ENCODE measurements around the gene FIBCD1.
"Not testable (repeated sequence)": the region's sequence is repeated elsewhere in the genome, so short reads cannot be mapped to it uniquely, and the experiment has no call there.

Gene FIBCD1

DNA sequence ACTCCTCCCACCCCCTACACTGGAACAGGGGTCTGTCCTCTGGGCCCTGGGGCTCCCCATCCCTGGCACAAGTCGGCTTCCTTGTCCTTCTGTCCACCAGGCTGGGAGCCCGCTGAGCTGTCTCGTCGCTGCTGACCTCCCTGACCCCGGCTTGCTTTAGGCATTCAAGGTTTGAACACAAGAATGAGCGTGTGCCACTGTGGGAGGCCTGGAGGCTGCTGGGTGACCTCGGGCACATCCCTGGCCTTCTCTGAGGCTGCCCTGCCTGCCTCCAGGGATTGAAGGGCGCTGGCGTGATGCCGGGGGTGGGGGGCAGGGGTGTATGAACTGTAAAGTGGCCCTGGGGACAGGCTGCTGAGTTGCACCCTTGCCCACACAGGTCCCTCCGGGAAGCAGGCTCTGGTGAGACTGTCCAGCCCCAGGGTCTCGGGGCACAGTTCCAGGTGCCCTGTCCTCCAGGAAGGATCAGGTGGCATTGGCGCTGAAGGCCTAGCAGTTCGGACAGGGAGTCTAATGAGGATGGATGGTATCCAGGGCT, 18.2 kb downstream of the FIBCD1 start:
- no peak for DNase-seq

DNA sequence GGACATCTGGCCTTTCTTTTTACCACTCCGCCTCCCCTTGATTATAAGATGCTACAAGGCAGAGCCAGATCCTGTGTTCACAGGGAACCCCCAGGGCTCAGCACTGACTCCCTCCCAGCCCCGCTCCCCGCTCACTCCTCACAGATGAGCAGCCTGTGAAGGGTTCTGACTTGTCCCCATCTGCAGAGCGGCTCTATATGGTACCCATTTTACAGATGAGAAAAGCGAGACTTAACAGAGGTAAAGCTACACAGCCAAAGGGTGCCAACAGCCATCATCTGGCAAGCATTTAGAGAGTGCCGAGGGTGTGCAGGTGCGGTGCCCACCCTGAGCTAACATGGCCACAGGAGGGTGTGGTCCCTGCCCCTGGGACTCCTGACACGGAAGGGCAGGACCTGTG, 18.8 kb downstream of the FIBCD1 start:
- DNase-seq, result no peak

DNA sequence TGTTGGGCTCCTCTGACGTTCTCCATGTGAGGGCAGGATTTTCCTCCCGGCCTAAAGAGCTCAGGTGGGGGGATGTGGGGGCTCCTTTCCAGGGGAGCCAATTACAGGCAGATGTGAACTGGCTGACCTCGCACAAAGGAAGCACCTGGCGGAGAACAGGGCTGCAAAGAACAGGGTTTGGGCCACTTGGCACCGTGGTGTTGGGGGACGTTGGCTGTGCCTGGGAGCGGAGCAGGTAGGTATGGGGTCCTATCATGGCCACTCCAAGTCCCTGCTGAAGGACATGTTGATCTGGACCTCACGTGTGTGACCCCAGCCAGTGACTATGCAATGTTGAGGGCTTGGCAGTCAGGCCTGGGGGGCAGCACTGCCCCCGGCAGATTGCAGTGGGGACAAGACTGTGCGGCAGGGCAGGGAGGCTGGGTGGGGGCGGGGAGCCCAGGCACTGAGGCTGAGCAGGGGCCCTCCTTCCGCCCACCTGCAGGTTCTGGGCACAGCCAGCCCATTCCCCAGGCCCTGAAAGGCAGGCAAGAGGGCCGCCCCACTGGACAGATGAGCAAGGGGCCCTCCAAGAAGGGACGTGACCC, 19.4 kb downstream of the FIBCD1 start:
- DNase-seq, result no peak

DNA sequence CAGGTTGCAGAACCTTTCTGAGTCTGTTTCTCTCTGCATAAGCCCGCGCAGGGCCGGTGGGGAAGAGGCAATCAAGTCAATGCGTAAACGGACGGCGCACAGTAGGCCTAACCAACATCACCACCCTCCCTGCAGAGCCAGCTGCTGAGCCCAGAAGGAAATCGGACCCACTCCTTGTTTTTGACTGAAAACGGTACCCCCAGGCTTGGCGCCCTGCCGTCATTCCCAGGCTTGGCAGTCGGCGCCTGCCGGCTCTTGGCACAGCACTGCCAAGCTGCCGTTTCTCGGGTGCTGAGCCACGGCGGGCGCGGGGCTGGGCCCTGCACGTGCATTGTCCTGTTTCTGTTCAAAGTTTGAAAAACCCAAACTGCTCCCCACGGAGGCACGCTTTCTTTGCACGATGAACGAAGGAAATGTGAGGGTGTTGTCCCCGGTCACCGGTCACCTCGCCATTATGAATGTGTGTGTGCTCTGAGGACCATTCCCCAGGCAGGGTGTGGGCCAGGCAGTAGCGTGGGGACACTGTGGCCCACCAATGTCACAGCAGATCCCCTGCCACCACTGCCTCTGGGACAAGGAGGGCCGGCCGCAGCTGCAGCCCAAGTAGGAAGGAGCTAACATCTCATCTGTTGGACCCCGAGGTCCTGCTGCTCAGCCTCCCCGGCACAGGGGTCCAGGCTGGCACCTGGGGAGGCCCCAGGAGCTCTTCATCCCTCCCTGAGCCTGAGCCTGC, 20.1 kb downstream of the FIBCD1 start:
- DNase-seq, result no peak

DNA sequence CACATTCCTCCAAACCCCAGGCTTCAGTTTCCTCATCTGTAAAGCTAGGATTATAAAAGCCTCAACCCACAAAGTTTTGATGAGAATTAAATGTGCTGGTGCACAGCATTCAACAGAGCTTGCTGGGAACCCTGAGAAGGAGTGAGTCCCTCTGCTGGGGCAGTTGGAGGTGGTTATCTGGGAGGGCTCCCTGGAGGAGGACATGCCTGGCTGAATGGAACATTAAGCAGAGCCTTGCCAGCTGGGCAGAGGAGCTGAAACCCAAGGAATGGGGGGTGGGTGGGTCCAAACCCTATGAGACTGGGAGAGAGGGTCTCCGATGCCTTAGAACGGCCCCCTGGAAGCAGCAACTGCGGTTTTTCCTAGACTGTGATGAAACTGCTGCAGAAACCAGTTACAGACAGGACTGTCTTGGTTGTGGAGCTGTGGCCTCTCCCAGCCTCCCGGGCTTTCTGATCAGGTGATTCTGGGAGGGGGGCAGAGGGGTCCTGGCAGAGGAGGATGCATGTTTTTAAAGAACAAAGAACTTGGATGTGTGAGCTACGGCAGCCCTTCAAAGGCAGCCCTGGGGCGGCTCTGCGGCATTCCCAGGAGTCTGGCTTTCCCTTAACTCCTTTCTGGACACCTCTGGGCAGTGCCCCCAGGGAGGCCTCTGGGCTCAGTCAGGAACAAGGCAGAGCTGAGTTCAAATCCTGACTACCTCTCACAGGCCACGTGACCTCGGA, 20.8 kb downstream of the FIBCD1 start:
- DNase-seq, result no peak

DNA sequence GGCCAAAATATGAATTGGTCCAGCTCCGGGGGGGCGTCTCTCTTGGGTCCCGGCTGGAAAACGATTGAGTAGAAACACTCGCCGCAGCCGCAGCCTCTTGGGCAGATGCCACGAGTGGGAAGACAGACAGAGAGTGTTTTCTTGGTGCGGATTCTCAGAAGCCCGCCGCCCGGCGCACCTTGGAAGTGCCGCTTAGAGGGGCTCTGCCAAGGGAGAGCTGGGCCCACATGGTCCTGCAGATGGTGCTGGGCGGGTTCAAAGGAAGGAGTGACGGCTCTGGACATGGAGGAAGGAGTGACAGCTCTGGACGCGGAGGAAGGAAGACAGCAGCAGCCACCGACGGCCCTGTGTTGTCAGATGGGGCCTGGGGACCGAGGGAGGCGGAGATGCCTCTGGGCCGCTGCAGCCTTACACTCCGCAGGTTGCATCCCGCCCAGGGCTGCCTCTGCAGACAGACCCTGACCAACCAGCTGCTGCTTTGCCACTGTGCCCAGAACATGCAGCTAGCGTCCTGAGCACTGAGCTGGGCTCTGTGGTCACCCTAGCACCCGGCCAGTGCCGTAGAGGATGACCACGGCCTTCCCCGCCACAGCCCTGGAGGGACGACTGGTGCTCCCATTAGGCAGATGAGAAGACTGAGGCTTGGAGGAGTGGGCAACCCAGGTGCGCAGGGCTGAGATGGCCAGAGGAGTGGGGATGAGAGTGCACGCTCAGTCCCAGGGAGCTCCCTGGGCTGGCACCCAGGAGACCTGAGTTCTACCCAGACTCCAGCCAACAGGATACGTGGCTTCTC, 21.7 kb downstream of the FIBCD1 start:
- no peak for DNase-seq

DNA sequence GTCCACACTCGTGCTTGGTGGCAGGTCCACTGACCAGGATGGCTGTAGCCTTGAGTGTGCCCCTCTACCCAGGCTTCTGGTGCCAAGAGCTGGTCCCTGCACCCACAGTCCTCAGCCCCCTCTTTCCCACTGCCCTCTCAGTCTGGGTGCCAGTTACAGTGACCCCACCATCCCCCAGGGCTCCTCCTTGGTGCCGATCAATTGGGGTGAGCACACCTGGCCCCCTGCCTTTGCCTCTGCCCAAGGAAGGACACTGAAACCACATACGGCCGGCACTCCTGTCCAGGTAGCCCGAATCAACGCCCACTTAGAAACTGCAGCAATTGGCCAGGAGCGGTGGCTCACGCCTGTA, 24.0 kb downstream of the FIBCD1 start:
- no peak for DNase-seq

DNA sequence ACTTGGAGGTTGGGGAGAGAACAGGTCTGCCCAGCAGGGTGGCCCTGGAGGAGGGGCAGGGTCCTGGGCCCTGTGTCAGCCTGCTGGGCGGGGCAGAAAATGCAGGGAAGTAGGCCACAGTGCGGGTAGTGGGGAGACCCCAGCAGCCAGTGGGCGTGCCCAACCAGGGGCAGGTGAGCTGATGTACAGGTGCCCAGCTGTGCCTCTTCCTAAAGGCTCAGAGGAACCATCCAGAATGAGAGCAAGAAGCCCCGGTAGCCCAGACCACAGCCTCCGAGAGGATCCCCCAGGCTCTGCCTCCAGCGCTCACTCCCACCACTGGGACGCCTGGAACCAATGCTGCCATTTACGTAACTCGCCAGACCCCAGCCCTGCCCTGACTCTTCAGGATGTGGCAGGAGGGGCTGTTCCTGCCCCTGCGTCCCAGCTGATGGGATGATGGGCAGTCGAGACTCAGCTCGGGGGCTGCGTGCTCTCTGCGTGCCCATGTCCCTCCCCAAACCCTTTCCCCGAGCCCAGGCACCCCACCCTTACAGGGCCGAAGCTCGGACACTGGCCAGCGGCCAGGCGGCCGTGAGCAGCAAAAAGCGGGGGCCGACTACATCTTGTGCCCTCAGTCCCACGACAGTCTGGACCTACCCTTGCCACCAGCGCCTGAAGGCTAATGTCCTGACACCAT, 24.5 kb downstream of the FIBCD1 start:
- no peak for DNase-seq

DNA sequence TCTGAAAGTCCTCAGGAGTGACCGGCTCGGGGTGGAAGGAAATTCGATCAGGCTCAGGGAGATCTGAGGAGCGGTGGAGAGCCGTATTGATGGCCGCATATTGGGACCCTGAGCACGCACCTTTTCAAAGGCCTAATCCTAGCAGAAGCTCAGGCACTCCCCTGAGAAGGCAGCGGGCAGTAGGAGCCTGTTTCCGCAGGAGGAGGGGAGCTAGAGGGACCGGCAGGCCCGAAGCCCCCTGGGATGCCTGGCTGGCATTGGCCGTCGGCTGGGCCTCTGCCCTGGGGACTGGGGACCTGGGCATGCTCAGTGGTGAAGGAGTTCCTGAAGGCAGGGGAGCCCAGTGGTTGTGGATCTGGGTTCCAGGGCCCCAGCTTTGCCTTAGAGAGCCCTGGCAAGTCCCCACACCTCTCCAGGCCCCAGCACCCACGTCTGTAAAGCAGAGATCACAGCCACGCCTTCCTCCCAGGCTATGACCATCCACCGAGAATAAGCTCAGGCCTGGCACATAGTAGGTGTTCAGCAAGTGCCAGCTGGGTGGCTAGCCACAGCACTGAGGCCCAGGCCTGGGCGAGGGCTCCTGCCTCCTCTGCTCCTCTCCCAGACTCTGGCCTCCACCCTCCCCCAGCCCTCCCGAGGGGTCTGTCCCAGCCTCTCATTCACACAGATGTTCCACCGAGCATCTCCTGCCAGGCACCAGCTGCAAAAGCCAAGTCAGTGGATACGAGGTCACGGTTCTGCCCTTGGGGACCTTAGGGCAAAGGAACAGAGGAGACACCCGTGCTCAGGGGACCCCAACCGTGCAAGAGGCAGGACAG, 25.2 kb downstream of the FIBCD1 start:
- DNase-seq, result no peak

DNA sequence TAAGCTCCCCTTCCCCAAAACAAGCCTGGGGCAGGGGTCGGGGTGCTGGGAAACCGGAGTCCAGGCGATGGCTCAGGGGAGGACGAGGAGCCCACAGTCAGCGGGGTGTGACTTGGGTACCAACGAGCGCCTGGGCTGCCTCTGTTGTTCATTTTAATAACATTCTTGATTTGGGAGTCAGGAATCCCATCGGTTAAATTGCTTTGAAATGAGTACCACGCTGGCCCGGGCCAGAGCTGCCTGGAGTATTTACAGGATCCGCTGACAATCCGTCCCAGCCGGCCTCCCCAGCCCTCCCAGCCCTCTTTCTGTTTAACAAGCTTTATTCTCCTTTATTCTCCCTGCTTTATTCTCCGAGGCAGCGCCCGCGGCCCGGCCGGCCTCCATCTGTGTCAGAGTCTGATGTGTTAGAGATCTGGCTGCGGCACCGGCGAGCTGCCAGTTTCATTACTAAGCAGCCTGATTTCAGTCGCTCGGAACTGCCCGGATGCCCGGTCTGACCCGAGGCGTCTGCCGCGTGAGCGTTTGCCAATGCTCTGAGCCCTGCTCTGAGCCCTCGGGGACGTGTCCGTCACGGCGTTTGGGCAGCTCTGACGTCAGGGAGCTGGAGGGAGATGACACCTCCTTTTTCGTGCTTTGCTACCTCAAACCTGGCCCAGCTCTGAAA, 26.0 kb downstream of the FIBCD1 start:
- DNase-seq, result no peak

DNA sequence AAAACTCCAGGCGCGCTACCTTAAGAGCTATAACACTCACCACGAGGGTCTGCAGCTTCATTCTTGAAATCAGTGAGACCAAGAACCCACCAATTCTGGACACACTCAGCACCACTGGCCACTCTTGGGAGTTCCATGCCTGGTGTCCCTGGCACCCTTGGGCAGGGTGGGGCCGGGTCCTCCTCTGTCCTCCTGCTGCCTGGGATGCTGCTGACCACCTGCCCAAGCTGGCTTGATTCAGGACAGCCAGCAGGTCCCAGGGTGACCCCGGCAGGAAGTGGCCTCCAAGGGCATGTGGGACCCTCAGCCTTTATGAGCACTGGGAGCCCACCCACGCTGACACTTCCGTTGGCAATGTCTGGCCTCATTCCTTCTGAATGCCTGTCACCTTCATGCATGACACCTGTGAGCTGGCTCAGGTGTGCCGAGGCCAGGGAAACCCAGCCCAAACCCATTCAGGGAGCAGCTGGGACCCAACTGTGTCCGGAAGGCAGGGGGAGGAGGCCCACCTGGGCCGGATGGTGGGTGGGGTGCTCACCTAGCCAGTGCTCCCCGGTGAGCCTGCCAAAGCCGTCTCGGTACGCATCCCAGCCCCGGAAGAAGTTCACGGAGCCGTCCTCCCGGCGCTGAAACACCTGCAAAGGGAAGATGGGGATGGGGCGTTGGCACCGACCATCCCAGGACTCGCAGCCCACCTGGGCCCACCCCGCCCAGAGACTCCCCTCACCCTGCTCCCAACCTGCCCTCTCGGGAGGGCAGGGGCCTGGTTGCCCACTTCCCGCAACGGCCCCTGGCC, 27.6 kb downstream of the FIBCD1 start:
- DNase-seq, result no peak

DNA sequence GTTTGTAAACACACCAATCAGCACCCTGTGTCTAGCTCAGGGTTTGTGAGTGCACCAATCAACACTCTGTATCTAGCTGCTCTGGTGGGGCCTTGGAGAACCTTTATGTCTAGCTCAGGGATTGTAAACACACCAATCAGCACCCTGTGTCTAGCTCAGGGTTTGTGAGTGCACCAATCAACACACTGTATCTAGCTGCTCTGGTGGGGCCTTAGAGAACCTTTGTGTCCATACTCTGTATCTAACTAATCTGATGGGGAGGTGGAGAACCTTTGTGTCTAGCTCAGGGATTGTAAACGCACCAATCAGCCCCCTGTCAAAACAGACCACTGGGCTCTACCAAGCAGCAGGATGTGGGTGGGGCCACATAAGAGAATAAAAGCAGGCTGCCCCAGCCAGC, 28.4 kb downstream of the FIBCD1 start:
- DNase-seq, result not testable (repeated sequence)

DNA sequence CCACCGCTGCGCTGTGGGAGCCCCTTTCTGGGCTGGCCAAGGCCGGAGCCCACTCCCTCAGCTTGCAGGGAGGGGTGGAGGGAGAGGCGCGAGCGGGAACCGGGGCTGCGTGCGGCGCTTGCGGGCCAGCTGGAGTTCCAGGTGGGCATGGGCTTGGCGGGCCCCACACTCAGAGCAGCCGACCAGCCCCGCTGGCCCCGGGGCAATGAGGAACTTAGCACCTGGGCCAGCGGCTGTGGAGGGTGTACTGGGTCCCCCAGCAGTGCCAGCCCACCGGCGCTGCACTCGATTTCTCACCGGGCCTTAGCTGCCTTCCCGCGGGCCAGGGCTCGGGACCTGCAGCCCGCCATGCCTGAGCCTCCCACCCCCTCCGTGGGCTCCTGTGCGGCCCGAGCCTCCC, 29.0 kb downstream of the FIBCD1 start:
- not testable (repeated sequence) for DNase-seq

DNA sequence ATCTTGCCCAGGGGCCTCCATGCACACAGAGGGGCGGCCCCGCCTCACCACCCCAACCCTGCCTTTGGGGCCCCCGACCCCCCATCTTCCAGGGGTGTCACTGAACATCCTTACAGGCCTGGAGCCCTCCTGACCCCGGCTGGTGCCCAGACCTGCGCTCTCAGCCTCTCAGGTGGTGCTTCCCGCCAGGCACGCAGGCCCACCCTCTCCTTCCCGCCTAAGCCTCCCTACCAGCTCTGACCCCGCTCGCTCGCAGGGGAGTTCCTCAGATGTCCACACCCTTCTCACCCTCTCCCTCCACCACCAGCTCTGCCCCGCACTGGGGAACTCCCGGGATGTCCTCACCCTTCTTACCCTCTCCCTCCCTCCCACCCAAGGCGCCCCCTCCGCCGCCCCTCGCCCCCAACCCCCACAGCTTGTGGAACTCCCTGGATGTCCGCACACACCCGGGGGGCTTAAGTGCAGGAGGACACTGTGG, 30.1 kb downstream of the FIBCD1 start:
- DNase-seq, result no peak

DNA sequence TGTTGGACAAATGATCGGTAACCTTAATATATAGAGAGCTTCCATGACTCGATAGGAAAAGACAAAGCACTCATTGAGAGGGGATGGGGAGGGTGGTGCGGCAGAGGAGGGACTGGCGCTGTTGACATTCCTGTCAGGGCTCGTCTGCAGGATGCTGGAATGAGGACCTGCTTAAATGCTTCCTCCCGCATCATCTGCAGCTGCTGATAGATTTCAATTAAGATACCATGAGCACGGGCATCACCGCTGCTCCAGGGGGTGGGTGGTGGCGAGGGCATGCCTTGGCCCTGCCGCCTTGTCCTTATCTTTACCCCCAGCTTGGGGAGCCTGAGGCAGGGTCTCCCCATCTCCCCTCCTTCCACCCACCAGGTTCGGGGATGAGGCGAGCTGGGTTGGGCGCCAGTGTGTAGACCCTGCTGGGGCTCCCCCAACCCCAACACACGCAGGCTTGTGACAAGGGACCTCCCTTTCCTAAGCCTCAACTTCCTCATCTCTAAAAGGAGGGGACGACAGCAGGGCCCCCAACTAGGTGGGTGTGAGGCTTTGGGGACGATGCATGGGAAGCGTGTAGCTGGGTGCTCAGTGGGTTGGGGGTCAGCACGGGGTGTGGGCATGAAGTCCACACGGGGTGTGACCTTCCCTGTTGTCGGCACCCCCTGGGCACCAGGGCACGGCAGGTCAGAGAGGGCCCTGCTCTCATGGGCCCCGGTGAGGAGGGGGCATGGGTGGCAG, 30.7 kb downstream of the FIBCD1 start:
- no peak for DNase-seq

DNA sequence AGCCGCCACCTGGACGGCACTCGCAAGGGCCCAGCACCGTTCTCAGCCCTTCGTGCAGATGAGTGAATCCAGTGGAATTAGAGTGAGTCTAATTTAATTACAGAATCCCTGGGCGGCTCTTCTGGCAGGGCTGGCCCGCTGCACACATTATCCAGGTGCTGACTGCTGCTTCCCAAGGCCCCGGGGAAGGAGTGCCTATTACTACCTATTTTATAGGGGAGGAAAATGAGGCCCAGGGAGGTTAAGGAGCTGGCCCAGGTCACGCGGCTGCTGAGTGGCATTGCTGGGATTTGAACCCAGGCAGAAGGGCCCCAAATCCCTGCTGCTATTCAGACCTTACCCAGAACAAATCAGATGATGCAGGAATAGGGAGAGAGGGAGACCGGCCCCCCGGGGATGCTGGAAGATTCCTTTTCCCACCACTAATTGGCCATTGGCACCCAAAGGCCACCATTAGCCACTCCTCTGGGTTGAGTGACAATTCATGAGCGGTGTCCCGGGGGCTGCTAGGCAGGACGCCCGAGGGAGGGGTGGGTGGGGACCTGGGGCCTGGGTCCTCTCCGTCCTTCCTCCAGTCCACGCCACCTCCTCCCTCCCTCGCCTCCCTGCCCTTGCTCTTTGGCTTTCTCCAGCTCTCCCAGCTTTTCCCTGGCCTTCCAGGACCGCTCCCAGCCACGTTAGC, 32.2 kb downstream of the FIBCD1 start:
- DNase-seq, result no peak

DNA sequence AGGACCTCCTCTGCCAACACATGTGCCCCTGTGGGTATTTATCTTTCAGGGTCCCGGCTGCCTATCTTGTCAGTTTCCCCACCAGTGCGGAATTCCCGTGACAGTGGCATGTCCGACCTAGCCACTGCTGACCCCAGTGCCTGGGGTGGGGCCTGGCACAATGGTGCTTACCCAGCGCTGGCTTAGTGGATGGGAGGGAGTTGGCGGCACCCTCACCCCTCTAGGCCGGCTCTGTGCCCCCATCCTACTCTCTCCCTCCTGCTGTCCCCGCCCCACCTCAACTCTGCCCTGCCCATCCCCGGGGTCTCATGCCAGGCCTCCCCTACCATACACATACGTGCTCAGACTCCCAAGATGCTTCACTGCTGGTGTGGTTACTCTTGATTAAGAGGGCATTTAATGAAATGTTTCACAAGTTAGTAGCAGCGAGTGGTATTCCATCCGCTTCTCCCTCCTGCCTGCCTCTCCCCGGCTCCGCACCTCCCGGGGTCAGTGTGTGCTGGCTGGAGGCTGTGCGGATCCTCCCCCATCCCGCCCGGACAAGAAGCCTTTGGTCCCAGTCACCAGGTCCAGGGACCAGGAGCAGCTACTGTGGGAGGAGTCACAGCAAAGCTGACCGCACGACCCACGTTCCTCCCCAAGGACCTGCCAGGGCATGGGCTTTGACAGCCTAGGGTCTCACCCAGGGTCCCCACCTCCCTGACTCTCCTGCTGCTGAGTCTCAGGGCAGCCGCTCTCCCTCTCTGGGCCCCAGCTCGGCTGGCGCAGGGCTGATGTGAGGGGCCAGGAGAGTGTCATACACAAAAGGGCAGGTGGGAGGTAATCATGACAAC, 32.9 kb downstream of the FIBCD1 start:
- DNase-seq, result no peak
